NCI-H510A treated with DMSO at 0.1 percent for 48 hours (cell line): ENCODE results near the gene CDAN1.
A peak's percentile ranks its signal among the peaks of the same experiment; 100 is the strongest.
"Not testable (repeated sequence)": the region's sequence is repeated elsewhere in the genome, so short reads cannot be mapped to it uniquely, and the experiment has no call there.

Source experiments
- DNase-seq: peaks from one replicate; lab custom pipeline; 2025; lab: John Stamatoyannopoulos, UW

The CDAN1 gene

GRCh38 chr15:42736793-42737528 is at the start of gene CDAN1:
CDAN1 (minus strand) TSS chr15:42737128; CDS start chr15:42737102, 26 bp downstream.
- peak; percentile 35 for DNase-seq

GRCh38 chr15:42785569-42785968 is 48.6 kb upstream of the CDAN1 start:
- no peak for DNase-seq

- DNase-seq = no peak
Observed at GRCh38 chr15:42784705-42785104, 47.8 kb upstream of the CDAN1 start.

- no peak for DNase-seq
Observed at GRCh38 chr15:42782716-42783115, 45.8 kb upstream of the CDAN1 start.

GRCh38 chr15:42775416-42775815 is 38.5 kb upstream of the CDAN1 start:
- DNase-seq = no peak

GRCh38 chr15:42772901-42773300 is 36.0 kb upstream of the CDAN1 start:
- no peak for DNase-seq

GRCh38 chr15:42772144-42772543 is 35.2 kb upstream of the CDAN1 start:
- DNase-seq = no peak

GRCh38 chr15:42766109-42766508 is 29.2 kb upstream of the CDAN1 start:
- not testable (repeated sequence) for DNase-seq

GRCh38 chr15:42764154-42764731 is 27.3 kb upstream of the CDAN1 start:
- not testable (repeated sequence) for DNase-seq

GRCh38 chr15:42761813-42762212 is 24.9 kb upstream of the CDAN1 start:
- not testable (repeated sequence) for DNase-seq

- DNase-seq = no peak
Observed at GRCh38 chr15:42760759-42761158, 23.8 kb upstream of the CDAN1 start.

GRCh38 chr15:42759093-42759492 is 22.2 kb upstream of the CDAN1 start:
- DNase-seq = no peak

GRCh38 chr15:42750306-42750705 is 13.4 kb upstream of the CDAN1 start:
- DNase-seq = no peak

- DNase-seq = no peak
Observed at GRCh38 chr15:42749266-42749665, 12.3 kb upstream of the CDAN1 start.

GRCh38 chr15:42744195-42744594 is 7.3 kb upstream of the CDAN1 start:
- DNase-seq = no peak

- DNase-seq = no peak
Observed at GRCh38 chr15:42742149-42742548, 5.2 kb upstream of the CDAN1 start.

- no peak for DNase-seq
Observed at GRCh38 chr15:42741710-42742109, 4.8 kb upstream of the CDAN1 start.

- DNase-seq = no peak
Observed at GRCh38 chr15:42737529-42738328, 801 bp upstream of the CDAN1 start.

- DNase-seq = no peak
Observed at GRCh38 chr15:42736178-42736792, 643 bp downstream of the CDAN1 start.

GRCh38 chr15:42735382-42736165 is 1.4 kb downstream of the CDAN1 start:
- no peak for DNase-seq

GRCh38 chr15:42734076-42734672 is 2.8 kb downstream of the CDAN1 start:
- no peak for DNase-seq
